Stimulated activated CD4-positive, alpha-beta T cell treated with anti-CD3 and anti-CD28 coated beads, Interleukin-12 subunit alpha, Interleukin-12 subunit beta, amount 100 ng/mL, for 4 hours (primary cell): ENCODE results near the gene NUDT22.

Source experiments
- DNase-seq: peaks from one replicate; pipeline ENCODE4 v3.0.0-alpha.2; 2020

The NUDT22 gene

DNA sequence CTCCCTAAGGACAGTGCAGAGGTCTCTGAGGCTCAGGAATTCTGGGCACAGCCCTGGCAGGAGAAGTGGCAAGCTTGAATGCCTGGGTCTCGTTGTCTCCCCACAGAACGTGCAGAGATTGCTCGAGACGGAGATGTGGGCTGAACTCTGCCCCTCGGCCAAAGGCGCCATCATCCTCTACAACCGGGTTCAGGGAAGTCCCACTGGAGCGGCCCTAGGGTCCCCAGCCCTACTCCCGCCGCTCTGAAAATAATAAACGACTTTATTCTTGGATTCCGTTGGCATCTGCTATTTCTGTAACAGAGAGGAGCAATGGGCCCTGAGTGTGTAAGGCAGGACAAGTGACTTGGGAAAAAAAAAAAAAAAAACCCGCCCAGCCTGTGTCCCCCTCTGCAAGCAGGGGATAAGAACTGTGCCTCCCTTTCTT is 3.7 kb downstream of the NUDT22 start:
- no peak for DNase-seq

DNA sequence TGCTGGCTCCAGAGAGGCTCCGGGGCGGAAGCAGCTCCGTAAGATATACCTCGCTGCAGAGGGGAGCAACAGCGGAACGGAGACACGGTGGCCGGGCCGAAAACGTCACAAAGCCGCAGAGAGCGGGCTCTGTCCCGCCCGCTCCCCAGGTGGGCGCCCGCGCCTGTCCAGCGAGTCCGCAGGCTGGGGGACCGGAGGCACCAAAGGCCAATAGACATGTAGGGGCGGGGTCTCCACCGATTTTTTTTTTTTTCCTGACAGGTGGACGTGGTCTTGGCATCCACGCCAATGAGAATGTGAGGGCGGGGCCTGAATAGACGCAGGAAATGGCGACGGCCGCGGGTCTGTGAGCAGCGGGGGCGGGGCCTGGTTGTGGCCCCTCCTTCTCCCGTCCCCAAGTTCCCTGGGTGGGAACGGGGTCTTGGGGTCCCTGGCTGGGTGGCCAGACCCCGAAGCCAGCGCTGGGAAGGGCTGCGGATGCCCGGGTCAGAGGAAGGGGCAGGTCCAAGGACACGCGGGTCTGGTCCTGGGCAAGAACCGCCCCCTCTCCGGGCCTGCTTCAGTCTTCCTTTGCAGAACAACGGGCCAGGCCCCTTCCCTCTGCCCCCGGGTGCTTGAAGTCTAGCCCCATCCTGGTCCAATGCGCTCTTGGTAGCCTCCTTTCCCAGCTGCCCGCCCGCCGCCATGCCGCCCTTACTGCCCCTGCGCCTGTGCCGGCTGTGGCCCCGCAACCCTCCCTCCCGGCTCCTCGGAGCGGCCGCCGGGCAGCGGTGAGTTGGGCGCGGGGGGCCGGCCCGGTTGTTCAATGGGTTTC is 4.3 kb downstream of the NUDT22 start, which contains the start of gene DNAJC4:
Gene DNAJC4 (plus strand): TSS at position 378 of the 814 bp plus-strand sequence. CDS start 307 bp downstream, at position 685.
- DNase-seq, result peak; percentile 85

DNA sequence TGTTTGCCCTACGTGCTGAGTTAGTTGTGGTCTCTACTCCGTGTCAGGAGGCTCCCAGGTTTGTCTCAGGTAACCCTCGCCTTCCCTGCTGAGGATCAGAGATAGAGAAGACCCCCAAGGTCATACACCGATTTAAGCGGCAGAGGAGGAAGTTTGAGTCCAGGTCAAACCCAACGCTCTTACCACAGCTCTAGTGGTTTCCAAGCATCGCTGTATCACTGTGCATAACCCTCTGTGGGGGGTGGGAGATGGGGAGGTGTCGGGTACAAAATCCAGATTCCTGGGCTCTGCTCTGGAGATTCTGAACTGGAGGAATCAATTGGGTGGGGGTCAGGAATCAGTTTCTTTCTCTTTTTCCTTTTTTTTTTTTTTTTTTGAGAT is 4.9 kb downstream of the NUDT22 start:
- no peak for DNase-seq

DNA sequence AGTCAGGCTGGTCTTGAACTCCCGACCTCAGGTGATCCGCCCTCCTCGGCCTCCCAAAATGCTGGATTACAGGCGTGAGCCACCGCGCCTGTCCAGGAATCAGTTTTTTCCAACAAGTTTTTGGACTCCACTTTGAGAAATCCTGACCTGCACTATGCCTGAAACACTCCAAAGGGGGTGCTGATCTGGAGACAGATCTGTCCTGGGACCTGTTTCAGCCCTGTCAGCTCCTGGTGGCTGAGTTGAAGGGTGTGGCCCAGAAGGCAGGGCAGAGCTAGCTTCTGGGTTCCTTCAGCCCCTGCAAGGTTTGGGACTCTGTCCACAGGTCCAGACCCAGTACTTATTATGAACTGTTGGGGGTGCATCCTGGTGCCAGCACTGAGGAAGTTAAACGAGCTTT is 5.5 kb downstream of the NUDT22 start:
- no peak for DNase-seq

DNA sequence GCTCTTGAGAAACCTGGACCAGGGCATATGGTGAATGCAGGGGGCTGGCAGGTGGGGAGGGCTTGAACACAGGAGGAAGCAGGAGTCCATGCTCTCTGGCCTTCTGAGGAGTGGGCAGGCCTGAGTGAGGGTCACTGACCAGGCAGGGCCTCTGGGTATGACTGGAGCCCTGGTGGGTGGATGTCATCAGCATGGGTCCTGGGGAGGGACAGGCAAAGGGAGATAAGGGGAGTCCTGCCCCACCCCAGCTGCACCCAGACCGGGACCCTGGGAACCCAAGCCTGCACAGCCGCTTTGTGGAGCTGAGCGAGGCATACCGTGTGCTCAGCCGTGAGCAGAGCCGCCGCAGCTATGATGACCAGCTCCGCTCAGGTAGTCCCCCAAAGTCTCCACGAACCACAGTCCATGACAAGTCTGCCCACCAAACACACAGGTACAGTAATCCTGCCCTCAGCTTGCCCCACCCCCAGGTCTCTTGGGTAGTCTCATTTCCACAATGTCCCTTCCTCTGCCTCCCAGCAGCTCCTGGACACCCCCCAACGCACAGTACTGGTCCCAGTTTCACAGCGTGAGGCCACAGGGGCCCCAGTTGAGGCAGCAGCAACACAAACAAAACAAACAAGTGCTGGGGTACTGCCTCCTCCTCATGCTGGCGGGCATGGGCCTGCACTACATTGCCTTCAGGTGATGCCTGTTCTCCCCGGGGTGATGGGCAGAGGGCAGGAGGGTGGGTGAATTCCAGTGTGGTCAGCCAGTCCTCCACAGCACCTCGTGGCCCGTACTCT is 6.3 kb downstream of the NUDT22 start:
- DNase-seq, result no peak

DNA sequence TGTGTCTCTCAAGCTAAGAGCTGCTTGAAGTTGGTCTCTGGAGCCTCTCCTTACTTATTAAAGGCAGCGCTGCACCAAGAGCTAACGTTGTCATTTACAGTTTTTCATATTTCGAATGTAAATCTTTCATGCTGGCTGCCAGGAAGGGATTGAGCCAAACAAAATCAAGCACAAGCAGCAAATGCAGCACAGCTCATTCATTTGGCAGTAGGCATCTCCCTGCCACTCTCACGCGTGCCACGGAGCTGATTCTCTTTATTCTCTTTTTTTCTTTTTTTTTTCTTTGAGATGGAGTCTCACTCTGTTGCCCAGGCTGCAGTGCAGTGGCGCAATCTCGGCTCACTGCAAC is 6.9 kb downstream of the NUDT22 start:
- DNase-seq, result no peak

DNA sequence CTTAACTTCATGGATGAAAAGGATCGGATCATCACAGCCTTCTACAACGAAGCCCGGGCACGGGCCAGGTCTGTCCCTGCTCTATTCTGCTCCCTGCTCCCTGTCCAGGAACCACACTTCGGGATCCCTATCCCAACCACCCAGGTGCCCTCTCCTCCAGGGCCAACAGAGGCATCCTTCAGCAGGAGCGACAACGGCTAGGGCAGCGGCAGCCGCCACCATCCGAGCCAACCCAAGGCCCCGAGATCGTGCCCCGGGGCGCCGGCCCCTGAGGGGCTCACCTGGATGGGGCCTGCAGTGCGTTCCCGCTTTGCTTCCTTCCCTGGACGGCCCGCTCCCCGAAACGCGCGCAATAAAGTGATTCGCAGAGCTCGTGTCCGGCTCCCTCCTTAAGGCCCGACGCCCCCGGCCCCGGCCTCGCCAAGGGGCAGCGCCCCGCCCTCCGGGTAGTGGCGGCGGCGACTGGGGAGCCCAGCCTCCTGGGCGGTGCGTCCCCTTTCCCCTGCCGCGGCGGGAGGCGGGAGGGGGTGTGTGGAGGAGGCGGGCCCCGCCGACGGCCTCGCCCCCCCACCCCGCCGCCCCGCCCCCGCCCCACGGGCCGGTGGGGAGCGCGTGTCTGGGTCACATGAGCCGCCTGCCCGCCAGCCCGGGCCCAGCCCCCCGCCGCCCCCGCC is 8.0 kb downstream of the NUDT22 start, which contains the start of gene VEGFB:
Gene VEGFB (plus strand): TSS at position 672 of the 674 bp plus-strand sequence. CDS start 250 bp downstream, outside the sequence.
- DNase-seq, result peak; percentile 72

DNA sequence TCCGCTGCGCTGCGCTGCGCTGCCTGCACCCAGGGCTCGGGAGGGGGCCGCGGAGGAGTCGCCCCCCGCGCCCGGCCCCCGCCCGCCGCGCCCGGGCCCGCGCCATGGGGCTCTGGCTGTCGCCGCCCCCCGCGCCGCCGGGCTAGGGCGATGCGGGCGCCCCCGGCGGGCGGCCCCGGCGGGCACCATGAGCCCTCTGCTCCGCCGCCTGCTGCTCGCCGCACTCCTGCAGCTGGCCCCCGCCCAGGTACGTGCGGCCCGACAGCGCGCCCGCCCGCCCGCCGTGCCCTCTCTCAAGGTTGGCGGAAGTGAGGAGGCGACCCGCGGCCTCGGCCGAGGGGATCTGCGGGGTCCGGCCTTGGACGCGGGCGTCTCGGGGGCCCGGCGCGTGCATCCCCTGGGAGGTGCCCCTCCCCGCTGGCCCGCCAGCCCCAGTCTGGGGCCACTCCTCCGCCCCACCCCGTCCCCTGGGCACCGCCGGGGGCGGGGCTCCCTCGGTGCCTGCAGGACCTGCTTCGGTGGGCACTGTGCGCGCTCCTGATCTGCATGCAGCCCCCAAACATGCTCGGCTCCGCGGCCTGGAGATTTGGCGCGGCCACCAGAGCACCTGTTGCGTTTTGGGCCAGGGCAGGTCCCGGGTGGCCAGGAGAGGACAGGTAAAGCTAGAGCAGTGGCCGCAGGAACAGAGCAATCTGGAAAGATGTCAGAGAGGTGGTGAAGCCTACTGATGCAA is 8.7 kb downstream of the NUDT22 start:
- DNase-seq, result no peak

DNA sequence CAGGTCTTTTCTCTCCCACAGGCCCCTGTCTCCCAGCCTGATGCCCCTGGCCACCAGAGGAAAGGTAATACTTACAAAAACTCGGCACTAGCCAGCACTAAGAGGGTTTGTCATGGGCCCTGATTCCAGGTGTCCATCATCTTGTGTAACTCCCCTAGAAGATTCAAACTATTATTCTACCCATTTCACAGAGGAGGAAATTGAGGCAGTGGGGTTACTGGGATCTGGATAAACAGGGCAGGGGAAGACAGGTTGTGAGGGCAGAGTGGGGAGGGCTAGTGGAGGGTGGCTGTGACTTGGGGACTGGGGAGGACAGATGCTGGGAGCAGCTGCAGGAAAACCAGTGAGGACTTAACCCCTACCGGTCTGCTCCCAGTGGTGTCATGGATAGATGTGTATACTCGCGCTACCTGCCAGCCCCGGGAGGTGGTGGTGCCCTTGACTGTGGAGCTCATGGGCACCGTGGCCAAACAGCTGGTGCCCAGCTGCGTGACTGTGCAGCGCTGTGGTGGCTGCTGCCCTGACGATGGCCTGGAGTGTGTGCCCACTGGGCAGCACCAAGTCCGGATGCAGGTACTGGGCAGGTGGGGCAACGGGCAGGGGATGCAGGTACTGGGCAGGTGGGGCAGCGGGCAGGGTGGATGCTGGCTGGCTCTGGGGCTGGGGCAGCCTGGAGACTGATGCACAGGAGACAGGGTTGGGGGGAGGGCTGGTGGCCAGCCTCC is 9.5 kb downstream of the NUDT22 start:
- DNase-seq, result no peak

DNA sequence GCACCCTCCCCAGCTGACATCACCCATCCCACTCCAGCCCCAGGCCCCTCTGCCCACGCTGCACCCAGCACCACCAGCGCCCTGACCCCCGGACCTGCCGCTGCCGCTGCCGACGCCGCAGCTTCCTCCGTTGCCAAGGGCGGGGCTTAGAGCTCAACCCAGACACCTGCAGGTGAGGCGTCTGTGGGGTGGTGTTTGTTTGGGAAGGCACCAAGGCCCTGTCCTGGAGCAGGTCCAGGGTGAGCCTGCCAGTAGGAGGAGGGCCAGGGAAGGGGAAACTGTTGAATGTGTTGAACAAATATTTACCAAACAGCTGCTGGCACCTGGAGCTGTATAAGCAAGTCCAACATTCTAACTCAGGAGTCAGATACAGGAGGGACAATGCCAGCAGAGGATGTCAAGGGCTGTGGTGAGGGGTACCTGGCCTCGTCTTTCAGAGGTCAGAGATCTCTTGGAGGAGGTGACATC is 11.4 kb downstream of the NUDT22 start:
- no peak for DNase-seq

DNA sequence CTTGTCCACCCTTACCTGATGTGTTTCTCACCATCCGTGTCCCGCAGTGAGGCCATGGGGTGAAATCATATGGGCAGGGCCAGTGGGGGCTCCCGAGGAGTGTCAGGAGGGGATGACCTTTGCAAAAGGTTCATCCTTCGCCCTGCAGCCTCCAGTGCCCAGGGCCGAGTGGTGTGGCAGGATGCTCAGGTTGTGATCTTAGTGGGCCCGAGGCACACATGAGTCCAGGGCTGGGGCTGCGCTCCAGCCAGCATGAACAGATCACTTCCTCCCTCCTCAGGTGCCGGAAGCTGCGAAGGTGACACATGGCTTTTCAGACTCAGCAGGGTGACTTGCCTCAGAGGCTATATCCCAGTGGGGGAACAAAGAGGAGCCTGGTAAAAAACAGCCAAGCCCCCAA is 12.0 kb downstream of the NUDT22 start:
- no peak for DNase-seq

DNA sequence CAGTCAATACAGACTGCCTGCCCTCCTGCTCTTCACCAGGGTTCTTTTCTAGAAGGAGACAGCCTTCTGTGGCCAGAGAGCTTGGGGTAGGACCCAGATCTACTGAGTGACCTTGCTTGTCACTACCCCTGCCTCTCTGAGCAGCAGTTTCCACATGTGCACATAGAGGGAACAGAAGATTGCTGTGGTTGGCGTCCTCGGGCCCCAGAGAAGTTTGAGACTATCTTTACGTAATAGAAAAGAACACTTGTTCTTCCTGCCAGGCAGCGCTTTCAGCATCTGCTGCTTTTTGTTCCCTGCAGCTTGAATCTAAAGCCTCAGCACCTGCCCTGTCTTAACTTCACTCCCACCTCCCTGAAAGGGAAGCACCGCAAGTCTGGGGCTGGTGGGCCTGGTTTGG is 12.9 kb downstream of the NUDT22 start:
- no peak for DNase-seq

DNA sequence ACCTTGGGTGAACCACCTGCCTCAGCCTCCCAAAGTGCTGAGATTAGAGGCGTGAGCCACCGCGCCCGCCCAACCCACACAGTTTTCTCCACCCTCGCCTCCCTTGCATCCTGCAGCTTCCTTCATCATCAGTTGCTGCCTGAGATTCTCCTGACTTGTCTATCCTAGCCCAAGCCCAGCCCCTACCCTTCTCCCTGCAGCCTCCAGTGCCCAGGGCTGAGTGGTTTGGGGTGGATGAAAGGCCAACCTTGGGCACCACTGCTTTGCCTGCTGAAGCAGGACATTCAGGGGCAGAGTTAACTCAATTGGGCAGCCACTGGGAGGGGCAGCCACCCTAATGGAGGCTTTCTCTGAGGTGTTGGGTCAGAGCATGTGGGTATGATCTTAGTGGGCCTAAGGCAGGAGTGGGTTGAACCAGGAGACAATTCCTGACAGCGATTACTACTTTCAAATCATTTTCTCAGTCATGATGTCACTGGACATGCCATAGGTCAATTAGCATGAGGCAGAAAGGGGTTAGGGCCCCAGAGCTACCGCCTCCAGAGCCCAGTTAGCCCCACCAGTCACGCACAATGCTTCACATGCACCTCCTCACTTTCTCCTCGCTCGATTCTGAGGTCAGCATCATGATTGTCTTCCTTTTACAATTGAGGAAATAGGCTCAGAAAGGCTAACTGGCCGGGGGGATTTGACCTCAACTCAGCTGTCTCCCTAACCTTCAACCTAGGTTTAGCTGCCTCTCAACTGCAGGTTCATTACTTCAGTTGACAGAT is 13.8 kb downstream of the NUDT22 start:
- no peak for DNase-seq

DNA sequence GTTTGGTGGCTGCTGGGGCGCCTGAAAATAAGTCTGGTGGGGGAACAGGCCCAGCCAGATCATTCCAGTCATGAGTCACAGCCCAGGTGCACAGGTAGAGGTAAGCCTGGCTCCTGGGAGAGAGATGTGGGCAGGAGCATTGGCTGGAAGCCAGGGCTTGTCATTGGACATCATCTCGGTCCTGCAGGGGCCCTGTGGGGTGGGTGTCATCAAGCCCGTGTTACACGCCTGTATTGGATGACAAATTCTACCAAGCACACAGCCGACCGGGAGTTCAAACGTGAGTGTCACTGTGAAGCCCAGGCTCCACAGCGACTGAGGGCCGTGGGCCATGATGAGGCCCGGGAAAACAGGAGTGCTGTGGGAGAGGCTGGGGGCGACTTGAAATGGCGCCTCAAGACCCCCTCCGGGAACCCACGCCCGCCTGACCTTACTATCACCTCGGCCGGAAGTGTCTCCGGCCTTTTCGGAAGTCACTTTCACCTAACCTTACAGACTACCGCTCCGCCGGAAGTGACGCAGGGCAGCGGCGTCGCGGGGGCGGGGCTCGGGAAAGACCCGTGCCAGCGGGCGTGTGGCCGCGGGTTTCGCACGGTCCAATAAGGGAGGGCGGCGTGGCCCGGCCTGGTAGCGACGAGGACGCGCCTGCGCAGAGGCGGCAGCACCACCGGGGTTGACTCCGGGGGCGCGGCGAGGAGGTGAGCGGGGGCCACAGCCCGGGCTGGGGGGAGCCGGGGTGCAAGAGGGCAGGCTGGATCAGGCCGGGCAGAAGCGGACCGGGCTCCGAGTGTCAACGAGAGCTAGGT is 14.6 kb downstream of the NUDT22 start, which contains the start of gene FKBP2:
Gene FKBP2 (plus strand): TSS at position 661 of the 806 bp plus-strand sequence. CDS start 1,293 bp downstream, outside the sequence.
- DNase-seq, result peak; percentile 98

DNA sequence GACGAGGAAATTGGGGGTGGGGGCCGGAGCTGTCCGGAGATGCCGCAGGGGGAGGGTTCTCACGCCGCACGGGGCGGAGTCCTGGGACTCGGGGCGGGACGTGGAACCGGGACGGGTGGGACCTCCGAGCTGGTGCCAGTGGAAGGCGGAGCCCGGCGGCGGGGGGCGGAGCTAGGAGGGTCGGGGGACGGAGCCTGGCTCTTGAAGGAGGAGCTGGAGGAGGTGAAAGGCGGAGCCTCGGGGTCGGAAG is 15.1 kb downstream of the NUDT22 start:
- peak; percentile 100 for DNase-seq

DNA sequence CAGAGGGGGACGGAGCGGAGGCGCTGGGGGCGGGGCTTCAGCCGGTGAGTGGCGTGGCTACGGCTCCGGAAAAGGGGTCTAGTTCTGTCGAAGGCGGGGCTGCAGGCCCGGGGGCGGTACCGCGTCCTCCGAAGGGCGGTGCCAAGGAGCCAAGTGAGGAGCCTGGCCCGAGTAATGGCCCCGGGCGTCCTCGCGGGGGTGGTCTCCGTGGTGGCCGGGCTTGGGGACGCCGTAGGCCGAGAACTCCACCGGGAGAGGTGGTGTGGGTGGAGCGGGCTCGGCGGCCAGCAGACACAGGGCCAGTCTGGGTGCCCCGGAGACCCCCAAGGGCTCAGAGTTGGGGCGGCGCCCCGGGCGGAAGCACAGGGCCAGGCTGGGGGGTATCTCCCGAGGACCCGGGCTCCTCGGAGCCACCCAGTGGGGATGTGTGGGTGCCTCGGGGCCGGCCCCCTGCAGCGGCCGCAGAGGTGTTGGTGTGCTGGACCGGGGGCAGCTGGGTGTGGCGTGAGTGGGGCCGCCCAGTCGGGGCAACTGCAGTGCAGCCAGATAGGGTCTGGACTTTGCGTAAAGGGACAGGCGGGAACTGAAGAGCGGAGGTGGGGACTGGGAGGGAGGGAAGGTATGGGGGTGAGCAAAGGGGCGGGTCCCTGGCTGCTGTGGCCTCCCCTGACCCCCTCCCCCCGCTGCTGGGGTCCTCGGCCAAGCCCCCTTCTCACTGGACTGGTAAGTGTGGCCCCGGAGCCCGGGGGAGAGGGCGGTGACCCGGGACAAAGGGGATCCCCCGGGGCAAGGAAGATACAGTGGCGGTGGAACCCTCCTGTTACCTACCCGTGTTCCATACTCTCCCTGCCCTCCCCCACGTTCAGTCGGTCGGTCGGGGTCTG is 15.7 kb downstream of the NUDT22 start:
- DNase-seq, result no peak

DNA sequence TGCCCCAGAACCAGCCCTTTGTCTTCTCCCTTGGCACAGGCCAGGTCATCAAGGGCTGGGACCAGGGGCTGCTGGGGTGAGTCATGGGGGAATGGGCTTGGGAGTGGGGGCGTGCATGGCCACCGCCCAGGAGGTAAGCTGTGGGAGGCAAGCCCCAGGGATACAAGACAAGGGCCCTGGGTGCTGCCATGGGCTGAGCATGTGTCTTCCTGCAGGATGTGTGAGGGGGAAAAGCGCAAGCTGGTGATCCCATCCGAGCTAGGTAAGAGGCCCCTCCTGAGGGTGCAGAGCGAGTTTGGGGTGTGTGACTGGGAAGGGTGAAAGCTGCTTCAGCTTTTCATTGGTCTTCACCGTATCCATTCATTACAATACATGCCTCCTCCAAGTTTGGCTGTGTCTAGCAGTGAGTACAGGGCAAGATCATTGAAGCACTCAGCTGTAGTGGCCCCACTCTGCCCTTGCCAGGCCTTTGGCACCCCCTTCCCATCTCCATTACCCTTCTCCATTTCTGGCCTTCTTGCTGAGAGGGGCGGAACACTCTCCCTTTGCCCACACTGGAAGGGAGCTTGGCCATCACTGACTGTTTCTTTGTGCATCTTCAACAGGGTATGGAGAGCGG is 17.3 kb downstream of the NUDT22 start:
- no peak for DNase-seq

DNA sequence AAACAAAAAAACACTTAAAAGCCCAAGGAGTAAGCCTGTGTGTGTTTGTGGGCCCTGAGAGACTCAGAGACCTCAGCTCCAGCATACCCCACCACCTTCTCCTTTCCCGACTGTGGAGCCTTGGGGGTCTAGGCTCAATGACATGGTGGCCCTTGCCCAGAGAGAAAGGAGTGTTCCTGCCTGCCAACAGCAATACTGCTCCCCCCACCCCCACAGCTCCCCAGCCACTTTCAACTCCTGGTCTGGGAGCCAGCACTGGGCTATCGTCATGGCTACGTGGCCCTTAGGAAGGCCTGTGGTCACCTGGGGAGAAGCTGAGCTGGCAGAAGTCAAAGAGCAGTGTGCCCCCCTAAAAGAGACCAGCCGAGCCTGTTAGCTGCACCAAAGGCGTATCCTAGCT is 18.0 kb downstream of the NUDT22 start:
- DNase-seq, result no peak

DNA sequence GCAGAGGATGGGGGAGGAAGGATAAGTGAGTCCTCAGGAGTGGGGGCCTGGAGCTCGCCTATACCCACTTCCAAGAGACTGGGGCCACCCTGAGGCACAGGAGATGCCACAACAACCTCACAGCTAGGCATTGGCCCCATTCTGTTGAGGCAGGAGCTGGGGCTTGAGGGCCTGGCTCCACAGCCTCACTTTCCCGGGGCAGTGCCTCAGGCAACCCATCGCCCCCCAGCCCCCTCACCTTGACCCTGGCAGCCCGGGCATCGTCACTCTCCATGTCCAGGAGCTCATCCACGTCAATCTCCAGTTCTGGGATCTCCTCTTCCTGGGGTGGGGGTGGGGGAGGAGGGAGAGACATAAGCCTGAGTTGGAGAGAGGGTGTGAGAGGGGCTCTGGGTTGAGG is 18.9 kb downstream of the NUDT22 start:
- no peak for DNase-seq
